ENCODE results near the gene OR5K3. TPM values are rescaled to one million over a fixed set of nuclear protein-coding genes. Genes with fewer than 3 reads are reported as not detected.

Gene OR5K3
- total RNA-seq, 2 experiments from 2014 or later: not detected

- Histone ChIP-seq H3K4me3 (ENCODE audit: low read depth, low read length, poor library complexity, severe bottlenecking) (no peak overlapping the region), H3K9me2 (ENCODE audit: insufficient read depth, low read length) (no peaks in the 10 kb centered on the region), H3K79me2 (ENCODE audit: insufficient read depth, low read depth, low read length) (no peaks in the 10 kb centered on the region), H2AFZ (ENCODE audit: low read length) (no peak overlapping the region), H4K20me1 (ENCODE audit: insufficient read depth, low read length) (no peaks in the 10 kb centered on the region), H3K27ac (ENCODE audit: low read depth, low read length, poor library complexity, severe bottlenecking) (no peak overlapping the region), H3K4me1 (ENCODE audit: insufficient read depth, low read length, poor library complexity, severe bottlenecking) (no peaks in the 10 kb centered on the region), H3K36me3 (ENCODE audit: insufficient read depth, low read length) (no peaks in the 10 kb centered on the region), H3K4me2 (ENCODE audit: low read length) (no peak overlapping the region), H3K9me3 (ENCODE audit: low read length) (no peaks in the 10 kb centered on the region)
- ChIA-PET POLR2A (interaction anchor here (0.8 kb wide), 1 partner anchor 132 kb away, joined by 3 read pairs; no protein-coding TSS in a partner anchor), CTCF (ENCODE audit: unreplicated experiment) (no interaction called here)
- TF ChIP-seq, protein P1, sequence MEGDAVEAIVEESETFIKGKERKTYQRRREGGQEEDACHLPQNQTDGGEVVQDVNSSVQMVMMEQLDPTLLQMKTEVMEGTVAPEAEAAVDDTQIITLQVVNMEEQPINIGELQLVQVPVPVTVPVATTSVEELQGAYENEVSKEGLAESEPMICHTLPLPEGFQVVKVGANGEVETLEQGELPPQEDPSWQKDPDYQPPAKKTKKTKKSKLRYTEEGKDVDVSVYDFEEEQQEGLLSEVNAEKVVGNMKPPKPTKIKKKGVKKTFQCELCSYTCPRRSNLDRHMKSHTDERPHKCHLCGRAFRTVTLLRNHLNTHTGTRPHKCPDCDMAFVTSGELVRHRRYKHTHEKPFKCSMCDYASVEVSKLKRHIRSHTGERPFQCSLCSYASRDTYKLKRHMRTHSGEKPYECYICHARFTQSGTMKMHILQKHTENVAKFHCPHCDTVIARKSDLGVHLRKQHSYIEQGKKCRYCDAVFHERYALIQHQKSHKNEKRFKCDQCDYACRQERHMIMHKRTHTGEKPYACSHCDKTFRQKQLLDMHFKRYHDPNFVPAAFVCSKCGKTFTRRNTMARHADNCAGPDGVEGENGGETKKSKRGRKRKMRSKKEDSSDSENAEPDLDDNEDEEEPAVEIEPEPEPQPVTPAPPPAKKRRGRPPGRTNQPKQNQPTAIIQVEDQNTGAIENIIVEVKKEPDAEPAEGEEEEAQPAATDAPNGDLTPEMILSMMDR (conservative IDR thresholded peaks at IDR 0.05; ENCODE audit: low read length): no peak
- no peak for TF ChIP-seq EZH2phosphoT487 (IDR thresholded peaks at IDR 0.05; ENCODE audit: borderline replicate concordance, low read depth, low read length)
- no peak for DNase-seq (ENCODE audit: low spot score)
- no TSS peak for BruUV-seq (replicated peaks)
- intact Hi-C loops (cut with micrococcal nuclease; ENCODE audit: unreplicated experiment): no loop called here
Observed at GRCh38 chr3:98398513-98398912, 8.0 kb downstream of the OR5K3 start.

GRCh38 chr3:98402507-98402906 lies 12.0 kb downstream of the OR5K3 start:
- Histone ChIP-seq H3K4me1 (ENCODE audit: insufficient read depth, low read length, poor library complexity, severe bottlenecking) (peaks cover 8% of the 10 kb centered on the region), H3K27ac (ENCODE audit: low read depth, low read length, poor library complexity, severe bottlenecking) (no peak overlapping the region), H3K9me2 (ENCODE audit: insufficient read depth, low read length) (no peaks in the 10 kb centered on the region), H3K36me3 (ENCODE audit: insufficient read depth, low read length) (no peaks in the 10 kb centered on the region), H3K4me2 (ENCODE audit: low read length) (no peak overlapping the region), H3K4me3 (ENCODE audit: low read depth, low read length, poor library complexity, severe bottlenecking) (no peak overlapping the region), H3K9me3 (ENCODE audit: low read length) (peaks cover 11% of the 10 kb centered on the region; the same call in 1 of the 2 replicates), H3K79me2 (ENCODE audit: insufficient read depth, low read depth, low read length) (no peaks in the 10 kb centered on the region), H2AFZ (ENCODE audit: low read length) (no peak overlapping the region), H4K20me1 (ENCODE audit: insufficient read depth, low read length) (no peaks in the 10 kb centered on the region)
- intact Hi-C loops (cut with micrococcal nuclease; ENCODE audit: unreplicated experiment): no loop called here
- TF ChIP-seq EZH2phosphoT487 (IDR thresholded peaks at IDR 0.05; ENCODE audit: borderline replicate concordance, low read depth, low read length): no peak
- TF ChIP-seq, protein P1 (conservative IDR thresholded peaks at IDR 0.05; ENCODE audit: low read length): no peak
- POLR2A ChIA-PET: interaction anchor here (0.6 kb wide), 1 partner anchor 1672 kb away, joined by 3 read pairs; no protein-coding TSS in a partner anchor
- BruUV-seq (replicated peaks): no TSS peak
- DNase-seq (ENCODE audit: low spot score): no peak
- CTCF ChIA-PET (ENCODE audit: unreplicated experiment): no interaction called here

- Histone ChIP-seq H3K4me2 (ENCODE audit: low read length) (no peak overlapping the region), H4K20me1 (ENCODE audit: insufficient read depth, low read length) (no peaks in the 10 kb centered on the region), H3K79me2 (ENCODE audit: insufficient read depth, low read depth, low read length) (no peaks in the 10 kb centered on the region), H3K9me3 (ENCODE audit: low read length) (peaks cover 11% of the 10 kb centered on the region; the same call in 1 of the 2 replicates), H3K27ac (ENCODE audit: low read depth, low read length, poor library complexity, severe bottlenecking) (no peak overlapping the region), H3K9me2 (ENCODE audit: insufficient read depth, low read length) (no peaks in the 10 kb centered on the region), H3K4me3 (ENCODE audit: low read depth, low read length, poor library complexity, severe bottlenecking) (no peak overlapping the region), H3K4me1 (ENCODE audit: insufficient read depth, low read length, poor library complexity, severe bottlenecking) (peaks cover 8% of the 10 kb centered on the region), H2AFZ (ENCODE audit: low read length) (no peak overlapping the region), H3K36me3 (ENCODE audit: insufficient read depth, low read length) (no peaks in the 10 kb centered on the region)
- ChIA-PET CTCF (ENCODE audit: unreplicated experiment) (no interaction called here), POLR2A (interaction anchor here (0.6 to 1.7 kb wide), 2 partner anchors 9 to 1127 kb away, joined by 3 to 5 read pairs; no protein-coding TSS in a partner anchor)
- TF ChIP-seq EZH2phosphoT487 (IDR thresholded peaks at IDR 0.05; ENCODE audit: borderline replicate concordance, low read depth, low read length): no peak
- TF ChIP-seq, protein P1 (conservative IDR thresholded peaks at IDR 0.05; ENCODE audit: low read length): no peak
- intact Hi-C loops (cut with micrococcal nuclease; ENCODE audit: unreplicated experiment): no loop called here
- DNase-seq (ENCODE audit: low spot score): no peak
- BruUV-seq (replicated peaks): no TSS peak
Observed at GRCh38 chr3:98404010-98404409, 13.5 kb downstream of the OR5K3 start.

Data from OCI-LY7 (cell line).